ENCODE measurements around the gene FRS2. TPM values are rescaled to one million over a fixed set of nuclear protein-coding genes. Genes with fewer than 3 reads are reported as not detected.
A peak's percentile ranks its signal among the peaks of the same experiment; 100 is the strongest.

Gene FRS2
- total and polyA plus RNA-seq, 10 of the 15 experiments (the other 5 are each of a cell fraction or from before 2014, with no cell fraction given), result 1.1 to 13.1 (median 5.9) TPM

DNA sequence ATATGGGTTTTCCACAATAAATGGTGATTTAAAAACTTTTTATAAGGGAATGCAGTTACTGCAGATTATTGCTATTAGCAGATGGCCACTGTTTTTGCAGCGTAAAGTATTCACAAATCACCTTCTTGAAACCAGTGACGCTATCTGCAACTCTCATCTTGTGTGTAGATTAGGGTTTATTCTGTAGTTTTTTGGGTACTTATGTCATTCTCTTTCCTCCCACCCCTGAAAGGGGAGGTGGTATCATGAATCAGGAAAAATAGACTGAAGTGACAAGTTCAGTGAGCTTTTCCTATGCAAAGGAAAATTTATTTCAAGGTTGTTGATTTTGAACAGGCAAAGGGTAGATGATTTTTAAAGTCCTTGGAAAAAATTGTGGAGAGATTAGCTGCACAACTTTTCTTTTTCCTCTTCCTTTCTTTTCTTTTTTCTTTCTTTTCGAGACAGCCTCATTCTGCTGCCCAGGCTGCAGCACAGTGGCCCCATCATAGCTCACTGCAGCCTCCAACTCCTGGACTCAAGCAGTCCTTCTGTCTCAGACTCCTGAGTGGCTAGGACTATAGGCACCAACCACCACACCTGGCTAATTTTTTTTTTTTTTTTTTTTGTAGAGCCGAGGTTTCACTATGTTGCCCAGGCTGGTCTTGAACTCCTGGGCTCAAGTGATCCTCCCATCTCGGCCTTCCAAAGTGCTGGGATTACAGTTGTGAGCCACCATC, 1.6 kb downstream of the FRS2 start:
- 82% methylated on average over 5 of the region's 5 CpGs for WGBS (ENCODE audit: insufficient coverage, insufficient replicate concordance, low lambda C conversion rate, missing lambda C conversion rate)
- no peak for ATAC-seq
- ChIA-PET CTCF (interaction anchor here (0.9 to 2.6 kb wide), 3 partner anchors 94 to 114 kb away, joined by 4 to 7 read pairs (median 7); partner anchors contain the start of gene CCT2), SMC1A (ENCODE audit: uncharacterized antibody, unreplicated experiment) (interaction anchor here (0.9 to 1.7 kb wide), 4 partner anchors 10 to 114 kb away, joined by 3 to 5 read pairs (median 3); no protein-coding TSS in a partner anchor), RAD21 (ENCODE audit: unreplicated experiment) (interaction anchor here (1.0 to 3.0 kb wide), 2 partner anchors 38 to 99 kb away, joined by 7 to 20 read pairs; no protein-coding TSS in a partner anchor), POLR2A (no interaction called here)
- Histone ChIP-seq H3K4me1 (ENCODE audit: control insufficient read depth, insufficient read depth, low read length) (peaks cover 8% of the 10 kb centered on the region; the same call in 1 of the 2 replicates), H4K20me1 (ENCODE audit: control insufficient read depth, insufficient read depth) (no peaks in the 10 kb centered on the region), H3K4me2 (ENCODE audit: control insufficient read depth, insufficient read depth) (peak overlapping the region; percentile 76), H2AFZ (ENCODE audit: control insufficient read depth, low read depth, low read length) (no peak overlapping the region), H3K9me3 (replicated peaks; ENCODE audit: control insufficient read depth, insufficient read depth, low read length) (no peaks in the 10 kb centered on the region), H3K79me2 (ENCODE audit: control insufficient read depth, insufficient read depth, low read length) (peaks cover 61% of the 10 kb centered on the region), H3K27ac (ENCODE audit: control insufficient read depth, insufficient read depth) (no peak overlapping the region), H3K36me3 (ENCODE audit: control insufficient read depth in 2 of 2, insufficient read depth in 2 of 2, low read length in 1 of 2) (no peaks in the 10 kb centered on the region), H3K9ac (ENCODE audit: control insufficient read depth, insufficient read depth, low read length) (peak overlapping the region; percentile 86; the same call in 1 of the 2 replicates), H3K4me3 (peak overlapping the region; percentile 86), H3K27me3 (replicated peaks in 1 of 2; ENCODE audit: control insufficient read depth in 2 of 2, insufficient read depth in 2 of 2, low read length in 1 of 2) (no peaks in the 10 kb centered on the region)
- FAIRE-seq, result no peak
- intact Hi-C loops (cut with micrococcal nuclease; ENCODE audit: unreplicated experiment) (loop anchor here (5.0 kb wide), 1 partner anchor 55 kb away; no protein-coding TSS in a partner anchor), in situ Hi-C loops (cut with MboI) (no loop called here)
- DNase-seq (ENCODE audit: low read depth, low spot score), result no peak
- no TSS peak for BruUV-seq (replicated peaks)
- no peak for TF ChIP-seq SP1 (IDR thresholded peaks at IDR 0.05; ENCODE audit: low read depth, low read length)
- no peak for TF ChIP-seq EZH2 (IDR thresholded peaks at IDR 0.05; ENCODE audit: borderline replicate concordance, control insufficient read depth, low read depth, low read length)
- TF ChIP-seq, protein P1, sequence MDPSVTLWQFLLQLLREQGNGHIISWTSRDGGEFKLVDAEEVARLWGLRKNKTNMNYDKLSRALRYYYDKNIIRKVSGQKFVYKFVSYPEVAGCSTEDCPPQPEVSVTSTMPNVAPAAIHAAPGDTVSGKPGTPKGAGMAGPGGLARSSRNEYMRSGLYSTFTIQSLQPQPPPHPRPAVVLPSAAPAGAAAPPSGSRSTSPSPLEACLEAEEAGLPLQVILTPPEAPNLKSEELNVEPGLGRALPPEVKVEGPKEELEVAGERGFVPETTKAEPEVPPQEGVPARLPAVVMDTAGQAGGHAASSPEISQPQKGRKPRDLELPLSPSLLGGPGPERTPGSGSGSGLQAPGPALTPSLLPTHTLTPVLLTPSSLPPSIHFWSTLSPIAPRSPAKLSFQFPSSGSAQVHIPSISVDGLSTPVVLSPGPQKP (IDR thresholded peaks at IDR 0.05; ENCODE audit: low read depth, low read length), result no peak
- no peak for TF ChIP-seq MXI1 (IDR thresholded peaks at IDR 0.05; ENCODE audit: low read depth, low read length)
- TF ChIP-seq MEF2A (IDR thresholded peaks at IDR 0.05; ENCODE audit: insufficient read depth, low read depth, low read length), result no peak
- TF ChIP-seq BHLHE40 (IDR thresholded peaks at IDR 0.05; ENCODE audit: borderline replicate concordance in 1 of 2, low read depth in 2 of 2, low read length in 1 of 2), result no peak

Measured in GM12878 (cell line).